HG02678 (cell line): ENCODE results near the gene RXFP2.

ENCODE experiments used
- ATAC-seq: cut with Tn5 transposase; IDR thresholded peaks from one replicate; pipeline ENCODE4 v1.9.1; 2021; ENCODE audit warnings: mild to moderate bottlenecking, moderate library complexity; ENCODE audit not compliant: unreplicated experiment

The RXFP2 gene

DNA sequence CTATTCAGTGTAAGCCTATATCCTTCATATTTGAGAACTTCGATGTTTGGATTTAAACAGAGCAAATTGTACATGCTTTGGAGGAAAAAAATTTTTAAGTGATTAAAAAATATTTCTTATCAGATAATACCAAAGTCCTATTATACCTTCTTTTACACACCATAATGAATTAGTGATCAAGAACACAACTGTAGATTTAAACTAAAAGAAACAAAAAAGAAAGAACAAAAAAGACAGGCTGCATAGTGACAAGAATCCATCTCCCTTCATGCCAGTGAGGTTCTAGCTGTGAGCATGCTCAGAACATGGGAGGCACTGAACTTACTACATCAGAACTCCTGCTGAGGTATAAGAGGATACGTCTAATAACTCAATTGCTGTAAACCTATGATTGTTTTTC is at the start of gene RXFP2:
TSS of gene RXFP2 (plus strand) at position 301 of the 400 bp plus-strand sequence. CDS start at position 388, 87 bp downstream.
- no peak for ATAC-seq

DNA sequence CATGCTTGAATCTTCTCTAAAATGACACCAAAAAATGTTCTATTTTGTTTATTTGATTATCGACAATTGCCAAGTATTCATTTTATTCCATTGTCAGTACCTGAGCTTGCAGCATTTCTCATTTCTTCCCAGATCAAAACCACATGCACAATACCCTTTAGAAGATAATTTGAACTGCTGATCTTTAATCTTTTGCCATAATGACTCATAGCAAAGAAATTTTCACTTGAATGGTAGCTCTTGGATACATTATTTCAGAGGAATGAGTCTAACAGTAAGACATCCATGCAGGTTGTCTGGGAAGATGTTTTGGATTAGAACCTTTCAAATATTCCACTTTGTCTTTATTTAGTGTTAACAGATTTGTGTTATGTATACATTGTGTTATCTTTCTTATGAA is 42.0 kb upstream of the RXFP2 start:
- ATAC-seq = no peak

DNA sequence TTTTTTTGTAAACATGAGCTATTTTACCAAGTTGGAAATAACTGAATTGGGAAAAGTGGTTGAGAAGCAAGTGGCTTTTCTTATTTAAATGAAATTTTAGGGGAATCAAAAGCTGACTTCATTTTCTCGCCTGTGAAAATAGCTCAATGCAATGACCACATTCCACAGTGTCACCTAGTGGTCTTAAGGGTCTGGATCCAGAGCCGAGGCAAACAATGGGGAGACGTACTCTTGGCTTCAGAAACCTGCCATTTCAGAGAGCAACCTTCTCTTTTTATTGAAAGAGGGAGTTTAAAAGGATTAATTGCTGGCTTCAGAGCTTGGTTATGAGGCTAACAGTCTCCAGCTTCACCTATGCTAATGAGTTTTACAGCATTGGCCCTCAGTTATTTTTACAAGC is 39.7 kb upstream of the RXFP2 start:
- ATAC-seq = no peak

GRCh38 chr13:31703780-31704179 is 35.5 kb upstream of the RXFP2 start:
- ATAC-seq = no peak

- no peak for ATAC-seq
These were observed 33.2 kb upstream of the RXFP2 start for GRCh38 chr13:31706105-31706504.

GRCh38 chr13:31717583-31717982 is 21.7 kb upstream of the RXFP2 start:
- ATAC-seq = no peak

- no peak for ATAC-seq
These were observed 20.1 kb upstream of the RXFP2 start for GRCh38 chr13:31719214-31719613.

- no peak for ATAC-seq
These were observed 16.7 kb upstream of the RXFP2 start for GRCh38 chr13:31722673-31723072.

DNA sequence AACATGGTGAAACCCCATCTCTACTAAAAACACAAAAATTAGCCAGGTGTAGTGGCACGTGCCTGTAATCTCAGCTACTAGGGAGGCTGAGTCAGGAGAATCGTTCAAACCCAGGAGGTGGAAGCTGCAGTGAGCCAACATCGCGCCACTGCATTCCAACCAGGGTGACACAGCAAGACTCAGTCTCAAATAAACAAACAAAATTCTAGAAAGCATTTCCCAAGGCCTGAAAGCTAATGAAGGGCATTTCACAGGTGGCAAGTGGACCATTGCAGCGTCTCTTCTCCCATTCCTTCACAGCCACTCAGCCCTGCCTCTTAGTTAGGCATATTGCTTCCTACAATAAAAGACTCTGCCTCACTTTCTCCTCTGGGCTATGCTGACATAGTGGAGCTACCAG is 13.5 kb upstream of the RXFP2 start:
- ATAC-seq = no peak

GRCh38 chr13:31731921-31732320 is 7.4 kb upstream of the RXFP2 start:
- ATAC-seq = no peak

- ATAC-seq = no peak
These were observed 6.3 kb upstream of the RXFP2 start for GRCh38 chr13:31733066-31733465.

GRCh38 chr13:31733647-31734046 is 5.7 kb upstream of the RXFP2 start:
- no peak for ATAC-seq

DNA sequence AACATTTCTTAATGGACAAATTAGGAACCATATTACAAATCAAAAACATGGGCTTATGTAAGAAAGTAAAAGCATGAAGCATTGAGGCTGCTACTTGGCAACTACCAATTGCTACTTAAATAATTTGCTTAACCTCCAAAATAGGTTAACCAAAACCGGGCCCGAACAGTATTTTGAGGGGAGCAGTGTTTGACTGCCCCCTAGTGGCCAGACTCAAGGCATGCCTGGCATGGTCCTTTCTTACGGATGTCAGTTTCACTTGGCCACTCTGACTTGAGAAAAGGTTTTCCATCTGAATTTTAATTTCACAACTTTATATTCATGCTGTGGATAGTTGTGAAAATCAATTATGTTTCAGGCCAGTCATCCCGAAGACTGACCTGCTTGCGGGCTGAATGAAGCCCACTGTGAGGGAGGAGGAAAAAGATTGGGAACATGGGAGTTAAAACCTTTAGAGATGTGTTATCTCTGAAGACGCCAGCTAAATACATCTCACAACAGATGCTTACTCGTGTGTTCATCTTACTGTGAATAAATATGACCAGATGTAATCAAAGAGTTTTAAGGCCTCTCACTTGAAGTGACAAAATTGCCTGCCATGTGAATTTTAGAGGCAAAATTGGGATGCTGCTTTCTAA is 2.9 kb downstream of the RXFP2 start:
- no peak for ATAC-seq

DNA sequence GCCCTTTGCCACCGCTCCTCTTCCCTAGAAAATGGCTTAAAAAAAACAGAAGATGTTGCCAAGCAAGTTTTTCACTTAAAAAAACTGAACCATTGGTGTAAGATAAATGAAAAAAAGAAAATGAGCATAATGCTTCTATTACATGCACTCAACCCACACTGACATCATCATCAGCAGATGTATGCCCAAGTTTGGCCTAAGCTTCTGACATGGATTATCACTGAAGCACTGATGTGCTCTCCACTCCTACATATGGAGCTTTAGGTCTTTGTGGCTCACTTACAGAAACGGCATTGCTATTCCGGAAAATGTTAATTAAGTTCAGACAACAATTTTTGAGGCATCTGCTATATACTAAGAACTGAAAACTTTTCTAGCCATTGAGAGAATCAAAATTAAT is 8.0 kb downstream of the RXFP2 start:
- no peak for ATAC-seq

GRCh38 chr13:31747966-31748365 is 8.6 kb downstream of the RXFP2 start:
- ATAC-seq = no peak

GRCh38 chr13:31749929-31750328 is 10.6 kb downstream of the RXFP2 start:
- no peak for ATAC-seq

GRCh38 chr13:31755211-31755610 is 15.9 kb downstream of the RXFP2 start:
- ATAC-seq = no peak

GRCh38 chr13:31755803-31756212 is 16.5 kb downstream of the RXFP2 start:
- no peak for ATAC-seq

GRCh38 chr13:31756346-31756745 is 17.0 kb downstream of the RXFP2 start:
- no peak for ATAC-seq

DNA sequence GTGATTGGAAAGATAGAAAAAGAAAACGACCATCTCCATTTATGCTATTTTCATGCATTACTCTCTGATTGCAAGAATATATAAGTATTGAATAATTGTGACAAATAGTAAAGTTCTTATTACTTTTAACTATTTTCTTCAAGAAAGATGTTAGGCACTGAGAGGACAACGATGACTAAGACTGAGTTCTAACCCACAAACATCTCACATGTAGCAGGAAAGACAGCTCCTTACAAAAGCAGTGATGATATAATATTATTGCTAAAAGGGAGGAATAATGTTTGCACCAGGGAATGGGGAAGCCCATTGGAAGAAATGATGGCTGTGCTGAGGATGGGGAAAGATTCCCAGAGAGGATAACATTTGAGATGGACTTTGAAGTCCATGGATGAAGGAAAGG is 22.6 kb downstream of the RXFP2 start:
- ATAC-seq = no peak

DNA sequence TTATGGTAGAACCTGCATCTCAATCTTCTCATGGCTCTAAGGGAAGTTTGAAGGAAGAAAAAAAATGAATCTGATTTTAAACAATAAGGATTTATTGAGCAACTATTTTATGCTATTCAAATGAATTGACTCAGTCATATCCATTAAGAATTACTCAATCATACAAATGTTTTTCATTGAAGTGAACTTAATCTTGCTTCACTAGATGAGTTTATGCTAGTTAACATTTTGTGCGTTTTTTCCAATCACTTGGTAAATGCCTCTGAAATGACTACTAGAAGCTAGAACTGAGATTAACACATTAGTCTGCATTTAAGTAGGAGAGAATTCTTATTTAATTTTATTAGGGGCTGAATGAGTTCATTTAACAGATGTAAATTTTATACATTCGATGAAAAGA is 25.2 kb downstream of the RXFP2 start:
- no peak for ATAC-seq

DNA sequence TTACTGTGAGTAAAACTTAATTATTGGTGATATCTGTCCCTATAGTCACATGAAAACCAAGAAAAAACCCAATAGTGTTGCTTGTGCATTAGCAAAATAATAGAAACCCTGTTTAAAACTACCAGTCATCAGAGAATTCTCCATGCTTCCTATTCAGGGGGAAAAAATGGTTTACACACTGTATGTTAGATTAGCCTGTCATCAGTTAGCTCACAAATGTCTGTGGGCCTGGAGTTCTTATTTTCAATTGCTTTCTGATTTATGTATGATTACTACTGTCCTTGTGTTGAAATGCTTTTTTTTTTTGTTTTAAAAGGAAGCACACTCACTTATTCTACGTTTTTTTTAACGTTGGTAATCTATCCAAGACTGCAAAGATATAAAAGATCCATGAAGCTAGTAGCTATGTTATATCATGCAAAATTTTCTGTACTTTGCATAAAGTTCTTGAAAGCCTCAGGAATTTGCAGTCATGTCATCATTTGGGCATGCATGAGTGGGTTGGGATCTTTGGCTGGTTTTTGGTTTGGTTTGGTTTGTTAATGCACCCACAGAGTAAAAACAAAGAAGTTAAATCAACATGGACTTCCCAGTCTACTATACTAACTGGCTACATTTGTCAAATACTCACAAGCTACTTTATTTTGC is 25.9 kb downstream of the RXFP2 start:
- no peak for ATAC-seq
